Measurements from ENCODE around the gene KDM4F.
A peak's percentile ranks its signal among the peaks of the same experiment; 100 is the strongest.

Gene KDM4F

GRCh38 chr11:95065336-95065735 lies 16.1 kb downstream of the KDM4F start:
- DNase-seq (ENCODE audit: low read depth in 2 of 2): no peak

GRCh38 chr11:95066716-95067038 lies 17.5 kb downstream of the KDM4F start, which contains the start of gene SRSF8:
Gene SRSF8, plus strand, starts transcription at chr11:95066919. Its CDS starts 308 bp downstream, at chr11:95067227.
- no peak for DNase-seq (ENCODE audit: low read depth in 2 of 2)

- DNase-seq (ENCODE audit: low read depth in 2 of 2): peak; percentile 33 to 40
Observed at GRCh38 chr11:95067039-95067840, 18.0 kb downstream of the KDM4F start.

- no peak for DNase-seq (ENCODE audit: low read depth in 2 of 2)
Observed at GRCh38 chr11:95067841-95068219, 18.6 kb downstream of the KDM4F start.

GRCh38 chr11:95068549-95068948 lies 19.3 kb downstream of the KDM4F start:
- peak; percentile 66 to 71 for DNase-seq (ENCODE audit: low read depth in 2 of 2)

GRCh38 chr11:95070471-95070870 lies 21.2 kb downstream of the KDM4F start:
- no peak for DNase-seq (ENCODE audit: low read depth in 2 of 2)

- DNase-seq (ENCODE audit: low read depth in 2 of 2): no peak
Observed at GRCh38 chr11:95072948-95073347, 23.7 kb downstream of the KDM4F start.

GRCh38 chr11:95074792-95075563 lies 25.8 kb downstream of the KDM4F start:
- no peak for DNase-seq (ENCODE audit: low read depth in 2 of 2)

GRCh38 chr11:95076416-95076815 lies 27.2 kb downstream of the KDM4F start:
- DNase-seq (ENCODE audit: low read depth in 2 of 2): no peak

GRCh38 chr11:95076981-95077380 lies 27.8 kb downstream of the KDM4F start:
- no peak for DNase-seq (ENCODE audit: low read depth in 2 of 2)

- DNase-seq (ENCODE audit: low read depth in 2 of 2): no peak
Observed at GRCh38 chr11:95078526-95078925, 29.3 kb downstream of the KDM4F start.

- DNase-seq (ENCODE audit: low read depth in 2 of 2): no peak
Observed at GRCh38 chr11:95081010-95081409, 31.8 kb downstream of the KDM4F start.

- no peak for DNase-seq (ENCODE audit: low read depth in 2 of 2)
Observed at GRCh38 chr11:95081412-95081811, 32.2 kb downstream of the KDM4F start.

- DNase-seq (ENCODE audit: low read depth in 2 of 2): no peak
Observed at GRCh38 chr11:95082576-95083001, 33.4 kb downstream of the KDM4F start.

GRCh38 chr11:95084509-95084908 lies 35.3 kb downstream of the KDM4F start:
- no peak for DNase-seq (ENCODE audit: low read depth in 2 of 2)

GRCh38 chr11:95085117-95085816 lies 36.0 kb downstream of the KDM4F start:
- DNase-seq (ENCODE audit: low read depth in 2 of 2): no peak

- DNase-seq (ENCODE audit: low read depth in 2 of 2): no peak
Observed at GRCh38 chr11:95086151-95086550, 36.9 kb downstream of the KDM4F start.

GRCh38 chr11:95086836-95087570 lies 37.8 kb downstream of the KDM4F start:
- DNase-seq (ENCODE audit: low read depth in 2 of 2): no peak

- DNase-seq (ENCODE audit: low read depth in 2 of 2): no peak
Observed at GRCh38 chr11:95088946-95089619, 39.9 kb downstream of the KDM4F start.

GRCh38 chr11:95089620-95090542 lies 40.7 kb downstream of the KDM4F start, which contains the start of gene ENDOD1:
Gene ENDOD1, plus strand, starts transcription at chr11:95089846. Its CDS starts 82 bp downstream, at chr11:95089928.
- peak in 1 of 2 experiments; percentile 62 for DNase-seq (ENCODE audit: low read depth in 2 of 2)

Data from fibroblast of skin of left biceps (primary cell).